Measurements from ENCODE around the gene PIP4K2A.
"Not testable (repeated sequence)": the region's sequence is repeated elsewhere in the genome, so short reads cannot be mapped to it uniquely, and the experiment has no call there.

DNA sequence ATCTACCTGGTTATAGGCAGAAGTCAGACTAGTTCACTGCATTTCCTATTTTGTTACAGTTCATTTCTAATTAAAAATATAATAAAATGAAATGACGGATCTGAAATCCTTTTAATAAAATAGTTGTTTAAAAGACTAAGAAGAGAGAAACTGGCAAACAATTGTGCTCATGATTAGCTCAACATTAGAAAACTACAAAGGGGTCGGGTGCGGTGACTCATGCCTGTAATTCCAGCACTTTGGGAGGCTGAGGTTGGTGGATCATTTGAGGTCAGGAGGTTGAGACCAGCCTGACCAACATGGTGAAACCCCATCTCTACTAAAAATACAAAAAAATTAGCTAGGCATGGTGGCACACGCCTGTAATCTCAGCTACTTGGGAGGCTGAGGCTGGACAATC is 27.3 kb upstream of the PIP4K2A start:
- TF ChIP-seq, protein P1, sequence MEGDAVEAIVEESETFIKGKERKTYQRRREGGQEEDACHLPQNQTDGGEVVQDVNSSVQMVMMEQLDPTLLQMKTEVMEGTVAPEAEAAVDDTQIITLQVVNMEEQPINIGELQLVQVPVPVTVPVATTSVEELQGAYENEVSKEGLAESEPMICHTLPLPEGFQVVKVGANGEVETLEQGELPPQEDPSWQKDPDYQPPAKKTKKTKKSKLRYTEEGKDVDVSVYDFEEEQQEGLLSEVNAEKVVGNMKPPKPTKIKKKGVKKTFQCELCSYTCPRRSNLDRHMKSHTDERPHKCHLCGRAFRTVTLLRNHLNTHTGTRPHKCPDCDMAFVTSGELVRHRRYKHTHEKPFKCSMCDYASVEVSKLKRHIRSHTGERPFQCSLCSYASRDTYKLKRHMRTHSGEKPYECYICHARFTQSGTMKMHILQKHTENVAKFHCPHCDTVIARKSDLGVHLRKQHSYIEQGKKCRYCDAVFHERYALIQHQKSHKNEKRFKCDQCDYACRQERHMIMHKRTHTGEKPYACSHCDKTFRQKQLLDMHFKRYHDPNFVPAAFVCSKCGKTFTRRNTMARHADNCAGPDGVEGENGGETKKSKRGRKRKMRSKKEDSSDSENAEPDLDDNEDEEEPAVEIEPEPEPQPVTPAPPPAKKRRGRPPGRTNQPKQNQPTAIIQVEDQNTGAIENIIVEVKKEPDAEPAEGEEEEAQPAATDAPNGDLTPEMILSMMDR (IDR thresholded peaks at IDR 0.05) = not testable (repeated sequence)
- not testable (repeated sequence) for TF ChIP-seq ZFX (IDR thresholded peaks at IDR 0.05; ENCODE audit: borderline replicate concordance)

Measured in 22Rv1 (cell line).